GM21723 (cell line): ENCODE results near the gene COMMD9.
A peak's percentile ranks its signal among the peaks of the same experiment; 100 is the strongest.

ENCODE experiments used
- ATAC-seq: cut with Tn5 transposase; IDR thresholded peaks from one replicate; pipeline ENCODE4 v1.9.1; 2021; ENCODE audit warnings: mild to moderate bottlenecking, moderate library complexity; ENCODE audit not compliant: unreplicated experiment

Gene COMMD9

DNA sequence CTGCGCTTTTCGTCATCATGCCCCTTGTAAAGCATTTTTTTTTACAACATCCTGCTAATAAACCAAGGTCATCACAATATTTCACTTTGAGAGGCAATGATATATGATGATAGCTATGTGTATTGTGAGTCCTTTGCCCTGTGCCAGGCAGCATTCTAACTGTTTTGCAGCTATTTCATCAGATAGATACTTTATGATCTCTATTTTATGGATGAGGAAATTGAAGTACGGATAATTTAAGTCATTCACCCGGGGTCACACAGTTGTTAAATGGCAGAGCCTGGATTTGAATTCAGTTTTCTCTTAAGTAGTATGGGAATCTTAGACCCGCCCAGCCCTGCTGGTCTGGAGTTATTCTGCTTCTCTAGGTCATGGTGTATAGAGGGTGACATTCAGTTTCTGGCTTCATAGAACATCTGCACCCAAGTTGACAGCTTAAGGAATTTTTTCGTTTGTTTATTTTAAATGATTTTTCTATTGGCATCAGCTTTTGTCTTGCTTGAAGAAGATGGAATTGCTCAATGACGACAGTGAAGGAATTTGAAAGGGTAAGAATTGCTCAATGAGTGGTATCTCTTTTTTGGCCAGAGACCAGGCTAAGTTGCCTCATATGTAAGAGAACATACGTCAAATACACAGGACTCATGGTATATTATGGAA, 7.8 kb upstream of the COMMD9 start:
- no peak for ATAC-seq

DNA sequence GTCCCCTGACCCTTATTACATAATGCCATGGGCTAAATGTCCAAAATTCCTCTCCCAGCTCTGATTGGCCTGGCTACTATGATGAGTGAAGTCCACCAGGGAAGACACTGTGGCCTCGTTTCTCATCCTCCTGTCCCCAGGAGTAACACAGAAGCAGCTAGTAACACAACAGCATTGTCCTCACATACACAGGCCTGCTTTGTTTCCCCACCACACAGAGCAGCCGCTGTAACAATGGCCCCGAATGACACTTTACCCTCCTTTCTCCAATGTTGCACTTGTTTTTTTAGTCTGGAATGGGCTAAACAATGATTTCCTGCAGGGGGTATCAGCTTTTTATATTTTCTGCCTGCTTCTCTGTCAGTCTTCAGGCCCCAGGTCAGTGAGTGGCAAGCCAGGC, 6.7 kb upstream of the COMMD9 start, which contains the start of gene PRR5L:
Gene PRR5L, plus strand, starts transcription at position 363 of the 400 bp plus-strand sequence. CDS start 104,834 bp downstream, outside the sequence.
- ATAC-seq = no peak

GRCh38 chr11:36292311-36292722, 3.1 kb upstream of the COMMD9 start:
- ATAC-seq = peak; percentile 34

DNA sequence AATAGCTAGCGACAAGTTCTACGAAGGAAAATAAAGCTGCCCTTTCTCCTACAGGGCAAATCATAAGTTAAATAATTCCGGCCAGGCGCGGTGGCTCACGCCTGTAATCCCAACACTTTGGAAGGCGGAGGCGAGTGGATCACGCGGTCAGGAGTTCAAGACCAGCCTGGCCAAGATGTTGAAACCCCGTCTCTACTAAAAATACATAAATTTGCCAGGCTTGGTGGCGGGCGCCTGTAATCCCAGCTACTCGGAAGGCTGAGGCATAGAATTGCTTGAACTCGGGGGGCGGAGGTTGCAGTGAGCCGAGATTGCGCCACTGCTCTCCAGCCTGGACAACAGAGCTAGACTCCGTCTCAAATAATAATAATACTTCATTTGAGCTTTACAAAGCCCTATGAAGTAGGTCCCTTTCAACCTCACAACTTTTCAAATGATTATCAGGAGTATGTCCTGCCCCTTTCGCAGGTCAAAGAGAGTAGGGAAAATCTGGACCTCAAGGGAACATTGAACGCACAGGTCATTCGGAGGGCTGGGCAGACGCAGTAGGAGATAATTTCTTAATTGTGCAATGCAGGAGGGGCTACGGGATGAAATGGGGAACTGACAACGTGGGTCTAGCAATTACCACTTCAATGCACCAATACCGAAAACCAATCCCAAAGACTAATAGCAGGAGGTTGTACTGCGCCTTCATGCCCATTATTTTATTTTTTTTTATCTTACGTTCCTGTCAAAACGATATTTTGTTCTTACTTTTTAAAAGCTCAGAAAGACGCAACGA, 590 bp downstream of the COMMD9 start:
- peak; percentile 4 for ATAC-seq

- ATAC-seq = no peak
These were observed 6.3 kb downstream of the COMMD9 start for GRCh38 chr11:36282926-36283325.

GRCh38 chr11:36281850-36282249, 7.4 kb downstream of the COMMD9 start:
- ATAC-seq = no peak

- no peak for ATAC-seq
These were observed 8.7 kb downstream of the COMMD9 start for GRCh38 chr11:36280531-36280930.

- no peak for ATAC-seq
These were observed 10.5 kb downstream of the COMMD9 start for GRCh38 chr11:36278531-36279282.

GRCh38 chr11:36274414-36274813, 14.8 kb downstream of the COMMD9 start:
- ATAC-seq = no peak

GRCh38 chr11:36273110-36273509, 16.1 kb downstream of the COMMD9 start:
- no peak for ATAC-seq

- ATAC-seq = no peak
These were observed 17.3 kb downstream of the COMMD9 start for GRCh38 chr11:36271794-36272407.

GRCh38 chr11:36270701-36271100, 18.5 kb downstream of the COMMD9 start:
- no peak for ATAC-seq

DNA sequence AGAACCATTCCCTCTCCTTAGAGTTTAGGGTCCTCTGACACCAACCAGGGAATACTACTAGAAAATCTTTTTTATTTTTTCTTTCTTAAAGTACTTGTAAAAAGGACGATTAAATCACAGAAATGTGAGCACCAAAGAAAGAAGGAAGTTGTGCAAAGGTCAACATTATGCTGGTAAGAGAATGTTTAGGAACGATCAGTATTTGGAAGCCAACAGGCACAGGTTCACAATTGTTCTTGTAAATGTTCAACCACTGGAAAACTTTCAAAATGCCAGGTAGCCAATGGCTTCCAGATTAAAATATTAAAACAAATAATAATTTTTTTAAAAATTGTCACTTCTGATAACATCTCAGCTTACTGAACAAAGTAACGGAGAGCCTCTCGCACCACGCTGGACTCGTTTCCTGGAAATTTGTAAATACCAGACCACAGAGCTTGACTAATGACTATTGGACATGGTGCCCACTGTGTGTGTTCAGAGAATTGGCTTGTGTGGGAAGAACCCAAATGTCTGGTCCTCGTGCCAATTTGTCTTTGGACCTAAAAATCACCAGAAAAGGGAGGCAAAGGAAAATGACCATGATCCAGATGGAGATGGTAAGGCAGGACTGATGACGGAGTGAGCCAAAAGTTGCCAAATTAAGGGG, 20.8 kb downstream of the COMMD9 start:
- no peak for ATAC-seq

- no peak for ATAC-seq
These were observed 22.5 kb downstream of the COMMD9 start for GRCh38 chr11:36266767-36267166.

DNA sequence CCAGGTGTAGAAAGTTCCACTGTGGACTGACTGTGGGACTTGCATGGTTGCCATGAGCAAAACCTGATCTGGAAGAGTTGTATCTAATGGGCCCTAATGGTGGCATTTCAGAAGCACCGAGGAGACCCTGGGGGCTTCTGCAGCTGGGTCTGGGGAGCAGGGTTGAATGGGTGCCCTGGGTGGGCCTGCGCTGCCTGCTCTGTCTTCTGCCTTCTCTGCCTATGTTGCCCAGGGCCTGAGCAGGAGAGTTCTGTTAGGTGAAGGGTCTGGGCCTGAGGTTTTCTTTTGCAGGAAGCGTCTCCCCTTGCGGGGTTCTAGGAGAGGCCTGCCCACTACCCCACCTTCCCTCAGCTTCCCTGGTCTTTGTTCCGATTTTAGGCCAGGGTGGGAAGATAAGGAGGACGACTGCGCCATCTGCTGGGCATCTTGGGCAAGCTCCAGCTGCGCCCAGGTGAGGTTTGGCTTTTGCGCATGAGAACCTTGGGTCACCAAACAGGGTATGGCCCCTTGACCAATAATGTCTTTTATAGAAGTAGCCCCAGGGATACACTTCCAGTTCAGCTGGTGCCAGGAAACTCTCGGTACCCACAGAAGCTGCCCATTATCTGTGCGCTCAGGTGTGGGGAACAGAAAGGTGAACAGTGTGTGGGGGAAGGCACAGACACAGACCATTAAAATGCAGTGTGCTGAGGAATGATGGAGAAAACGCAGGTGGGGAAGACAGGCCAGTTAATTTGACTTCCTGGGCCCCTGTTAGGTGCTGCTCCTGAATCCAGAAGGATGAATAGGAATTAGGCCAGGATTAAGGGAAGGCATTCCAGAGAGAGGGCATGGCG, 23.2 kb downstream of the COMMD9 start:
- ATAC-seq = peak; percentile 84

DNA sequence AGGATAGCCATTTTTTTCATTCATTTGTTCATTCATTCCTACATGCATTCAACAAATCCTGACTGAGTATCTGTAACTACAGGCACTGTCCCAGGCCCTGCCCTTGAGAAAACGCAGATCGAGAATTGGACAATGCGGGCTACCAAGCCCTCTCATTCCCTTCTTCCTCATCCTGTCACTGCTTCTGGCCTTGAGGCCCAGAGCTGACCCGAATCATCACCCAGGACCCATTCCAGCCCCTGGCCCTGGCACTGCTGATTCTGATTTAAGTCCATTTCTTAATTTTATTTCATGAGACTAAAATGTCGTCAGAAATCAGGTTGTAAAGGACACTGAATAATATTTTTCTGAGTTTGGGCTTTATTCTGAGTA, 24.3 kb downstream of the COMMD9 start:
- ATAC-seq = no peak

DNA sequence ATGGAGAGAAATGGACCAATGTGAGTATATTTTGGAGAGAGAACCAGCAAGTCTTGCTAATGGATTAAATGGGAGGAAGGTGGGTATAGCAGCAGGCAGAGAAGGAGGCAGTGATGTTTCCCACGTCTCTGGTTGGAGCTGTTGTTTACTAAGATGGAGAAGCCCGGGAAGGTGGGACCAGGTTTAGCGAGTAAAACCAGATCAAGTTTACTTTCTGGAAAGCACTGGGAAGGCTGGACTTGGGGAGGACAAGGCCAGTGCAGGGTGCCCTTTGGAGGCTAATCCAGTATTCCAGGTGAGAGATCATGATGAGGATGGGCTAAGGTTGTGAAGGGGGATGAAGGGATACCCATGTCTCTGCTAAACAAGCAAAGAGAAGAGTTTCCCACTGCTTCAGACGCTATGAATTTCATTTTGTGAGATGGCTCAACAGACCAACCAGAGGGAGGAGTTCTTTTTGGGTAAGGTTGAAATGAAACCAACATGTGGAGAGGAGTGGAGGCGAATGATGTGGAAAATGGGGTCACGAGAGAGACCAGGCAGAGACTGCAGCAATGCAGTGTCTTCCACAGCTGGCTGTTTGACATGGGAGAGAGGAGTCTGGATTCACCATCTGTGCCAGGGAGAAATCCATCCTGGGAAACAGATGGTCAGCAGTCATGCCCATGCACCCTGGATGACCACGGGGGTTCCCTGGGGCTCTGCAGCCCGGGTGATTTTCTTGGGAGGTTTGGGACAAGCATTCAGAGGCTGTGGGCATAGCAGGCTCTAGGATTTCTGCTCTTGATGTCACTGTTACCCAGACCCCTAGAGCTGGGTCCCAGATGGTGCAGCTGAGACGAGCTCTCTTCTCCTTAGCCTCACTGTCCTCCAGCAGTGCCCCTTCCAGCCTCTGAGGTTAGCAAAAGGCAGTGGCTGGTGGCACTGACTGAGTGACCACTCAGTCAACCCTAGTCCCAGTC, 24.9 kb downstream of the COMMD9 start:
- ATAC-seq = no peak

- no peak for ATAC-seq
These were observed 28.1 kb downstream of the COMMD9 start for GRCh38 chr11:36261094-36261493.
